ENCODE measurements around the gene SGCD. TPM values are rescaled to one million over a fixed set of nuclear protein-coding genes. Genes with fewer than 3 reads are reported as not detected.

The SGCD gene
- polyA plus RNA-seq, 4 donors, result 0.22 to 7.5 (median 0.62) TPM

GRCh38 chr5:156783092-156783491, 456.1 kb downstream of the SGCD start:
- WGBS, 3 donors, result 90 to 95% (median 90%) methylated on average over 5 of the region's 5 CpGs
- DNase-seq, result no peak
- Histone ChIP-seq H3K4me3 (ENCODE audit: low read depth in 1 of 3, low read length in 3 of 3) (no peak overlapping the region), H3K36me3 (ENCODE audit: control insufficient read depth in 3 of 3, insufficient read depth in 2 of 3, low read depth in 1 of 3, low read length in 3 of 3) (no peaks in the 10 kb centered on the region), H3K27me3 (ENCODE audit: control insufficient read depth in 3 of 3, insufficient read depth in 3 of 3, low read length in 3 of 3) (no peaks in the 10 kb centered on the region), H3K4me1 (ENCODE audit: control insufficient read depth in 3 of 3, insufficient read depth in 2 of 3, low read depth in 1 of 3, low read length in 2 of 3) (no peaks in the 10 kb centered on the region), H3K9me3 (ENCODE audit: control insufficient read depth in 2 of 2, insufficient read depth in 1 of 2, low read depth in 1 of 2, low read length in 1 of 2) (peaks cover 0 to 6% of the 10 kb centered on the region in 2 donors), H3K27ac (ENCODE audit: low read depth in 1 of 3, low read length in 2 of 3) (no peak overlapping the region)
- no peak for FAIRE-seq

DNA sequence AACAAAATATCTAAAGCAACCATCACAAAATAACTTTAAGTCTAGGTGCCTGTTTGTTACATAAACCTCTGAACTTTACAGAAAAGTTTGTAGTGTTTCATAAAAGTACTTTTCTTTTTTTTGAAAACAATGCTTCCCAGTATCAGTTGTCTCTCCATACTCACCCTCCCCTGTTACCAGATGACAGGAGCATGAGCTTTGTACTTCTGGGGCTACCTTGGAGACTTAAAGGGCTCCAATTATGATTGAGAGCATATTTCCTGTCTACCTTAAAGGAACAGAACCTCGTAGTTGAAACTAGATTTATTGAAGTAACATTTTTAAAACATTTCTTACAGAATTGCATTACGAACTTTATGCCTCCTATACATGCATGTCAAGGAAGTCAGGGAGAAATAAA, 467.7 kb downstream of the SGCD start:
- peak overlapping the region in 1 of 3 donors; percentile 52 for H3K27ac ChIP-seq (ENCODE audit: low read depth in 1 of 3, low read length in 2 of 3)
- FAIRE-seq (no peak), DNase-seq (peak; percentile 7 to 63)
- 11 to 35% (median 20%) methylated on average over 2 of the region's 2 CpGs for WGBS, 3 donors
- H3K9me3 ChIP-seq (ENCODE audit: control insufficient read depth in 2 of 2, insufficient read depth in 1 of 2, low read depth in 1 of 2, low read length in 1 of 2), result no peaks in the 10 kb centered on the region
- H3K4me1 ChIP-seq (ENCODE audit: control insufficient read depth in 3 of 3, insufficient read depth in 2 of 3, low read depth in 1 of 3, low read length in 2 of 3), result peaks cover 0 to 11% (median 0%) of the 10 kb centered on the region in 3 donors
- H3K36me3 ChIP-seq (ENCODE audit: control insufficient read depth in 3 of 3, insufficient read depth in 2 of 3, low read depth in 1 of 3, low read length in 3 of 3), result no peaks in the 10 kb centered on the region
- no peak overlapping the region for H3K4me3 ChIP-seq (ENCODE audit: low read depth in 1 of 3, low read length in 3 of 3)
- no peaks in the 10 kb centered on the region for H3K27me3 ChIP-seq (ENCODE audit: control insufficient read depth in 3 of 3, insufficient read depth in 3 of 3, low read length in 3 of 3)

DNA sequence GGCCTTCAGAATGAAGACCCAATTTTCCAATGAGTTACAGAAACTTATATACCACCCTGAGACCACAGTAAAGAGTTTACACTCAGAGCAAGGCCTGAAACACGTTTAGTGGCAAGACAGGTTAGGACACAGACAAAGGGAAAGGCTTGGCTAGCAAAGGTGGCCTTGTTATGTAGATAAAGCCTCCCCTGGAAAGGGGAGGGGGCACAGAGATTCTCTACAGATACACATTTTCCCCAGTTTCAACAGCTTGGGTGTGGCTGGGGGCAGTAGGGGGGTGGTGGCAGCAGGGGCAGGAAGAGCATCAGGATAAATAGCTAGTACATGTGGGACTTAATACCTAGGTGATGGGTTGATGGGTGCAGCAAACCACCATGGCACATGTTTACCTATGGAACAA, 471.2 kb downstream of the SGCD start:
- FAIRE-seq (no peak), DNase-seq (no peak)
- WGBS, 3 donors, result 50 to 61% (median 53%) methylated on average over 1 of the region's 1 CpG
- no peaks in the 10 kb centered on the region for H3K9me3 ChIP-seq (ENCODE audit: control insufficient read depth in 2 of 2, insufficient read depth in 1 of 2, low read depth in 1 of 2, low read length in 1 of 2)
- H3K4me3 ChIP-seq (ENCODE audit: low read depth in 1 of 3, low read length in 3 of 3), result no peak overlapping the region
- no peaks in the 10 kb centered on the region for H3K27me3 ChIP-seq (ENCODE audit: control insufficient read depth in 3 of 3, insufficient read depth in 3 of 3, low read length in 3 of 3)
- H3K36me3 ChIP-seq (ENCODE audit: control insufficient read depth in 3 of 3, insufficient read depth in 2 of 3, low read depth in 1 of 3, low read length in 3 of 3), result no peaks in the 10 kb centered on the region
- H3K27ac ChIP-seq (ENCODE audit: low read depth in 1 of 3, low read length in 2 of 3), result no peak overlapping the region
- peaks cover 0 to 11% (median 0%) of the 10 kb centered on the region in 3 donors for H3K4me1 ChIP-seq (ENCODE audit: control insufficient read depth in 3 of 3, insufficient read depth in 2 of 3, low read depth in 1 of 3, low read length in 2 of 3)

DNA sequence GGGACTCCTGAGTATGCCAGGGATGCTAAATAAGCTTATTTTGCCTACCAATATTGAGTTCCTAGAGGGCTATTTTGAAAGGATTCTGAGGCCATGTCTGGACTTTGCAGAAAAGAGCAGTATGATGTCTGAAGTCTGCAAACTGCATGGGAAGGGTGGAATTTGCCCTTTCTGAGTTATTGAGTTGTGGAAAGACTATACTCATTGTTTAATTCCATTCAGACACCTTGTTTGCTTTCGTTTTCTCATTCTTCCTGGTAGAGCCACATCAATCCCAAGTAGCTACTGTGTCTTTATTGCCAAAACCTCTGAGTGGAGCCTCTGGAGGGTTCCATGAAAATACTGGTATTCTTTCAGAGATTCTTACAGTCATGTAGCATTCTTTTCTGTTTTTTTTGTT, 472.2 kb downstream of the SGCD start:
- FAIRE-seq (no peak), DNase-seq (peak; percentile 51 to 79)
- no peaks in the 10 kb centered on the region for H3K9me3 ChIP-seq (ENCODE audit: control insufficient read depth in 2 of 2, insufficient read depth in 1 of 2, low read depth in 1 of 2, low read length in 1 of 2)
- no peaks in the 10 kb centered on the region for H3K27me3 ChIP-seq (ENCODE audit: control insufficient read depth in 3 of 3, insufficient read depth in 3 of 3, low read length in 3 of 3)
- no peaks in the 10 kb centered on the region for H3K36me3 ChIP-seq (ENCODE audit: control insufficient read depth in 3 of 3, insufficient read depth in 2 of 3, low read depth in 1 of 3, low read length in 3 of 3)
- WGBS, 3 donors, result 14 to 37% (median 22%) methylated on average over 1 of the region's 1 CpG
- no peak overlapping the region for H3K4me3 ChIP-seq (ENCODE audit: low read depth in 1 of 3, low read length in 3 of 3)
- peak overlapping the region in 1 of 3 donors; percentile 36 for H3K27ac ChIP-seq (ENCODE audit: low read depth in 1 of 3, low read length in 2 of 3)
- peaks cover 0 to 11% (median 0%) of the 10 kb centered on the region in 3 donors for H3K4me1 ChIP-seq (ENCODE audit: control insufficient read depth in 3 of 3, insufficient read depth in 2 of 3, low read depth in 1 of 3, low read length in 2 of 3)

DNA sequence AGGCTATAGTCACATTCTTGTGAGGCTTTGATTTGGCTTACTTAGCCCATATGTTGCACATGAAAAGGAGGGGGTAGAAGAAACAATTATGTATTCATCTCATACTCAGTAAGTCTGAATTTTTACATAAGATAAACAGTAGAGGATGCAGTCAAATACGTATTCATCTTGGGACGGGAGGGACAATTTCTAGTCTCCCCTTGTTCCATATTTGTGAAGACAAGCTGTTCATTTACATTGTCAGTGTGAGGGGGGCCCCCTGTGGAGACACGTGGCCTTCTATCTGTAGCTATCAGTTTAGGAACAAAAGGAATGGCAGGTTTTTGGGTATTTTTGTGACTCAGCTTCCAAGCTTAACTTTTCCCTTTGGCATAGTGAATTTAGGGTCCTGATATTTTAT, 474.0 kb downstream of the SGCD start:
- DNase-seq (no peak), FAIRE-seq (no peak)
- H3K27ac ChIP-seq (ENCODE audit: low read depth in 1 of 3, low read length in 2 of 3), result no peak overlapping the region
- H3K4me3 ChIP-seq (ENCODE audit: low read depth in 1 of 3, low read length in 3 of 3), result no peak overlapping the region
- no peaks in the 10 kb centered on the region for H3K27me3 ChIP-seq (ENCODE audit: control insufficient read depth in 3 of 3, insufficient read depth in 3 of 3, low read length in 3 of 3)
- WGBS, 3 donors, result 68 to 80% (median 76%) methylated on average over 3 of the region's 3 CpGs
- H3K4me1 ChIP-seq (ENCODE audit: control insufficient read depth in 3 of 3, insufficient read depth in 2 of 3, low read depth in 1 of 3, low read length in 2 of 3), result peaks cover 0 to 5% (median 0%) of the 10 kb centered on the region in 3 donors
- no peaks in the 10 kb centered on the region for H3K36me3 ChIP-seq (ENCODE audit: control insufficient read depth in 3 of 3, insufficient read depth in 2 of 3, low read depth in 1 of 3, low read length in 3 of 3)
- no peaks in the 10 kb centered on the region for H3K9me3 ChIP-seq (ENCODE audit: control insufficient read depth in 2 of 2, insufficient read depth in 1 of 2, low read depth in 1 of 2, low read length in 1 of 2)

DNA sequence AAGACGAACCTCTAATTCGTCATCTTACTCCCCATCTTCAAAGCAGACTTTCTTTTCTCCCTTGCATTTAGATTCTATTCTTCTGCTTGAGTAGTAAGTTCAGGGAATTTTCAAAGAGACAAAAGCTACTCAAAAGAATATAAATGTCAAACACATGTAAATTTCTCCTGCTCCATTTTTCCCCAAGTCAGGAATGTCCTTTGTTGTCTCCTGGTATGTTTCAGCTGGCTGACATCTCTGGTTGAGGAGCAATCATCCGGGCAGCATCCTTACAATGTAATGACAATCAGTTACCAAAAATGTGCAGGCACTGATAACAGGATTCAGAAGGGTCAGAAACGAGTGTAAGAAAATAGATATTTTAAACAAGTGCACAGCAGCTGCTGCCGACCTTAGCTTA, 475.5 kb downstream of the SGCD start:
- no peak overlapping the region for H3K4me3 ChIP-seq (ENCODE audit: low read depth in 1 of 3, low read length in 3 of 3)
- no peaks in the 10 kb centered on the region for H3K36me3 ChIP-seq (ENCODE audit: control insufficient read depth in 3 of 3, insufficient read depth in 2 of 3, low read depth in 1 of 3, low read length in 3 of 3)
- H3K4me1 ChIP-seq (ENCODE audit: control insufficient read depth in 3 of 3, insufficient read depth in 2 of 3, low read depth in 1 of 3, low read length in 2 of 3), result peaks cover 0 to 5% (median 0%) of the 10 kb centered on the region in 3 donors
- no peak overlapping the region for H3K27ac ChIP-seq (ENCODE audit: low read depth in 1 of 3, low read length in 2 of 3)
- 79 to 85% (median 84%) methylated on average over 5 of the region's 5 CpGs for WGBS, 3 donors
- FAIRE-seq, result no peak
- peaks cover 0 to 3% of the 10 kb centered on the region in 2 donors for H3K9me3 ChIP-seq (ENCODE audit: control insufficient read depth in 2 of 2, insufficient read depth in 1 of 2, low read depth in 1 of 2, low read length in 1 of 2)
- H3K27me3 ChIP-seq (ENCODE audit: control insufficient read depth in 3 of 3, insufficient read depth in 3 of 3, low read length in 3 of 3), result no peaks in the 10 kb centered on the region
- no peak for DNase-seq

DNA sequence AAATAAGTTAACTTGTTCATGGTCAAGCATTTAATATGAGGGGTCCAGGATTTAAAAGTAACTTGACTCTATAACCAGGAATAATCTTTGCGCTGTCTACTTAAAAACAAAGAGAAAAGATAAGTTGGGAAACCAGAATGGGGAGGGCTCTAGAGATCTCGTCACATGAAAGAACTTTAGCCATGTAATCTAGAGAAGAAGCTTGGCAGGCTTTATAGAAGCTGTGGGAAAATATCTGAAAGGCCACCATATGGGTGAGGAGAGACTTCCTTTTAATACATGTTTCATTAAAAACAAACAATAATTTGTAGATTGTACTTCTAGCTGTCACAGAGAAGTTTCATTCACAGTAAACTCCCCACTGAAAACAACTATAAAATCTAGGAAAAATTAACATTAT, 476.4 kb downstream of the SGCD start:
- Histone ChIP-seq H3K9me3 (ENCODE audit: control insufficient read depth in 2 of 2, insufficient read depth in 1 of 2, low read depth in 1 of 2, low read length in 1 of 2) (peaks cover 0 to 3% of the 10 kb centered on the region in 2 donors), H3K27ac (ENCODE audit: low read depth in 1 of 3, low read length in 2 of 3) (no peak overlapping the region), H3K27me3 (ENCODE audit: control insufficient read depth in 3 of 3, insufficient read depth in 3 of 3, low read length in 3 of 3) (no peaks in the 10 kb centered on the region), H3K4me3 (ENCODE audit: low read depth in 1 of 3, low read length in 3 of 3) (no peak overlapping the region), H3K4me1 (ENCODE audit: control insufficient read depth in 3 of 3, insufficient read depth in 2 of 3, low read depth in 1 of 3, low read length in 2 of 3) (peaks cover 0 to 5% (median 0%) of the 10 kb centered on the region in 3 donors), H3K36me3 (ENCODE audit: control insufficient read depth in 3 of 3, insufficient read depth in 2 of 3, low read depth in 1 of 3, low read length in 3 of 3) (no peaks in the 10 kb centered on the region)
- FAIRE-seq (no peak), DNase-seq (no peak)
- 51 to 54% (median 52%) methylated on average over 2 of the region's 2 CpGs for WGBS, 3 donors

GRCh38 chr5:156812959-156813358, 486.0 kb downstream of the SGCD start:
- DNase-seq, result no peak
- Histone ChIP-seq H3K4me1 (ENCODE audit: control insufficient read depth in 3 of 3, insufficient read depth in 2 of 3, low read depth in 1 of 3, low read length in 2 of 3) (no peaks in the 10 kb centered on the region), H3K4me3 (ENCODE audit: low read depth in 1 of 3, low read length in 3 of 3) (no peak overlapping the region), H3K9me3 (ENCODE audit: control insufficient read depth in 2 of 2, insufficient read depth in 1 of 2, low read depth in 1 of 2, low read length in 1 of 2) (no peaks in the 10 kb centered on the region), H3K36me3 (ENCODE audit: control insufficient read depth in 3 of 3, insufficient read depth in 2 of 3, low read depth in 1 of 3, low read length in 3 of 3) (no peaks in the 10 kb centered on the region), H3K27me3 (ENCODE audit: control insufficient read depth in 3 of 3, insufficient read depth in 3 of 3, low read length in 3 of 3) (no peaks in the 10 kb centered on the region), H3K27ac (ENCODE audit: low read depth in 1 of 3, low read length in 2 of 3) (no peak overlapping the region)
- no peak for FAIRE-seq
- WGBS, 3 donors, result 95 to 96% (median 96%) methylated on average over 1 of the region's 1 CpG

- WGBS, 3 donors, result 48 to 68% (median 51%) methylated on average over 6 of the region's 6 CpGs
- no peak for FAIRE-seq
- Histone ChIP-seq H3K4me1 (ENCODE audit: control insufficient read depth in 3 of 3, insufficient read depth in 2 of 3, low read depth in 1 of 3, low read length in 2 of 3) (no peaks in the 10 kb centered on the region), H3K36me3 (ENCODE audit: control insufficient read depth in 3 of 3, insufficient read depth in 2 of 3, low read depth in 1 of 3, low read length in 3 of 3) (no peaks in the 10 kb centered on the region), H3K4me3 (ENCODE audit: low read depth in 1 of 3, low read length in 3 of 3) (no peak overlapping the region), H3K9me3 (ENCODE audit: control insufficient read depth in 2 of 2, insufficient read depth in 1 of 2, low read depth in 1 of 2, low read length in 1 of 2) (no peaks in the 10 kb centered on the region), H3K27me3 (ENCODE audit: control insufficient read depth in 3 of 3, insufficient read depth in 3 of 3, low read length in 3 of 3) (no peaks in the 10 kb centered on the region), H3K27ac (ENCODE audit: low read depth in 1 of 3, low read length in 2 of 3) (no peak overlapping the region)
- peak; percentile 21 to 57 for DNase-seq
These were observed 489.1 kb downstream of the SGCD start for GRCh38 chr5:156815988-156816599.
